NT2/D1 (cell line): ENCODE measurements around the gene KDM8.

Source experiments
- SUZ12 ChIP-seq: IDR thresholded peaks from 2 replicates; pipeline ENCODE4 v1.6.1; 2011; ENCODE audit not compliant: insufficient read length, insufficient read depth; ENCODE audit errors: extremely low read depth
- YY1 ChIP-seq: IDR thresholded peaks from 2 replicates; pipeline ENCODE4 v1.6.1; 2011; ENCODE audit not compliant: insufficient read length, insufficient read depth
- ZNF274 ChIP-seq: IDR thresholded peaks from 2 replicates; pipeline ENCODE4 v1.6.1; 2011; ENCODE audit warnings: mild to moderate bottlenecking, low read depth, low read length

DNA sequence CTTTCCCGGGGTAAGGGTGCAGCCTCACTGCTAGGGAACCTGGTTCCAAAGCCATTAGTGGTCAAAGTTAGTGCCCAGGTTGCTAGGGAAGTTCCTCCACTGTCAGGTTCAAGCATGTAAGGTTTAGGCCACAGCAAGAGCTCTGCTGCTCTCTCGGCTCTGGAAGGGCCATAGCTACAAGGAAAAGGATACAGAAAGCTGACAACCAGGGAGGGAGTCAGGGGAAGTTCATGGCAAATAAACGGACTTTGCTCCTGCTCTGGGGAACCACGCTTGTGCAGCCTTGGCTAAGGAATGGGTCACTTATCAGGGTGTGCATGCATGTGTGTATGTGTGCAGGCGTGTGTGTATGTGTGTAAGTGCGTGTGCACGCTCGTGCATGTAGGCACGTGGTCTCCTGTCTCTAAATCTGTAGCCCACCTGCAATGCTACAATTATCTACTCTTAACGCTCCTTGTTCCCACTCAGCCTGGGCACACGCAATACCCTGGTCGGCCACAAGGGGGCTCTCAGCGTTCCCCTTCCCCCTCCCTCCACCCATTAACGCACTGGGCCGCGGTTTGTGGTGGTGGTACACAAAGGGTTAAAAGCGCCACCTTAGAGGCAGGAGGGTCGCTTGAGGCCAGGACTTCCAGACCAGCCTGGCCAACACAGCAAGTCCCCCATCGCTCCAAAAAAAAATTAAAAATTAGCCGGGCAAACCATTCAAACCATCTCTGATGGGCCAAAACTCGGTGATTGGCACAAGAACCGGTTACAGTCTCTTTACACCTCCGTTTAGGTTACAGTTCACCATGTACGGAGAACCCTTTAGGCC lies 48.4 kb upstream of the KDM8 start:
- TF ChIP-seq ZNF274 = no peak
- TF ChIP-seq YY1 = no peak
- no peak for TF ChIP-seq SUZ12
